GM12878 (cell line): Measurements from ENCODE around the gene MANEAL. TPM values are rescaled to one million over a fixed set of nuclear protein-coding genes. Genes with fewer than 3 reads are reported as not detected.
A peak's percentile ranks its signal among the peaks of the same experiment; 100 is the strongest.

Experiments
- ATF7 ChIP-seq: fragments of 450-650 bp; IDR thresholded peaks from 2 replicates; pipeline ENCODE4 v1.6.1; 2016; ENCODE audit warnings: low read depth, mild to moderate bottlenecking
- BHLHE40 ChIP-seq, 2 experiments: fragments of 450-650 bp in 1 of 2; IDR thresholded peaks; 2 replicates each; pipeline ENCODE4 v1.6.1; 2011 to 2017; ENCODE audit warnings: low read depth in 2 of 2, borderline replicate concordance in 1 of 2, improper control_type of control experiment in 1 of 2, low read length in 1 of 2, mild to moderate bottlenecking in 1 of 2
- CHD2 ChIP-seq: IDR thresholded peaks from 2 replicates; pipeline ENCODE4 v1.6.1; 2011; ENCODE audit warnings: low read depth, low read length, improper control_type of control experiment, borderline replicate concordance
- ETV6 ChIP-seq, 2 experiments: fragments of 450-650 bp in 1 of 2; IDR thresholded peaks in 1 of 2; conservative IDR thresholded peaks in 1 of 2; 2 replicates each; pipeline ENCODE4 v1.6.1; 2014; ENCODE audit warnings: antibody characterized with exemption in 1 of 2, borderline replicate concordance in 1 of 2, low read depth in 1 of 2, mild to moderate bottlenecking in 1 of 2, moderate library complexity in 1 of 2
- EZH2 ChIP-seq: IDR thresholded peaks from 2 replicates; pipeline ENCODE4 v1.6.1; 2012; ENCODE audit warnings: low read depth, mild to moderate bottlenecking, control low read depth, inconsistent platforms, low read length, borderline replicate concordance; ENCODE audit not compliant: control insufficient read depth
- HSF1 ChIP-seq: fragments of 150-350 bp; IDR thresholded peaks from 2 replicates; pipeline ENCODE4 v1.6.1; 2014; ENCODE audit warnings: mild to moderate bottlenecking, low read depth, low read length
- MAX ChIP-seq: IDR thresholded peaks from 2 replicates; pipeline ENCODE4 v1.6.1; 2012; ENCODE audit warnings: low read depth, low read length, improper control_type of control experiment
- NFIC ChIP-seq: IDR thresholded peaks from 2 replicates; pipeline ENCODE4 v1.6.1; 2012; ENCODE audit warnings: low read depth, mild to moderate bottlenecking, inconsistent platforms, low read length, moderate library complexity
- USF2 ChIP-seq: IDR thresholded peaks from 2 replicates; pipeline ENCODE4 v1.6.1; 2011; ENCODE audit warnings: low read depth, low read length, improper control_type of control experiment, borderline replicate concordance
- WRNIP1 ChIP-seq: IDR thresholded peaks from 2 replicates; pipeline ENCODE4 v1.6.1; 2011; ENCODE audit warnings: low read depth, low read length, improper control_type of control experiment, borderline replicate concordance
- ZBTB40 ChIP-seq: fragments of 450-650 bp; IDR thresholded peaks from 2 replicates; pipeline ENCODE4 v1.6.1; 2016; ENCODE audit warnings: mild to moderate bottlenecking, moderate library complexity, borderline replicate concordance
- ZNF24 ChIP-seq: fragments of 450-650 bp; IDR thresholded peaks from 2 replicates; pipeline ENCODE4 v1.6.1; 2017; ENCODE audit warnings: antibody characterized with exemption, mild to moderate bottlenecking
- ZNF384 ChIP-seq: IDR thresholded peaks from 2 replicates; pipeline ENCODE4 v1.6.1; 2012; ENCODE audit warnings: low read depth, mild to moderate bottlenecking, low read length, improper control_type of control experiment, borderline replicate concordance
- polyA plus RNA-seq, 11 experiments: library from polyadenylated mRNA; depleted of rRNA in 4 of 11; unstranded in 6 of 11; stranded (reverse) in 5 of 11; fragments of >200 nt; fragmentation: Nextera tagmentation in 4 of 11; fragmentation: Illumina TruSeq in 1 of 11; extraction: Ambion mirVana in 4 of 11; extraction: Trizol in 1 of 11; gene quantifications; 1 replicate in 1 of 11; 2 replicates in 10 of 11; pipeline versions ENCODE4 v1.2.1 to v1.2.3, GENCODE V29; 2011 to 2016; ENCODE audit warnings: inconsistent platforms in 2 of 11, missing spikeins in 2 of 11, low read depth in 1 of 11
- total RNA-seq, 4 experiments: library from RNA; depleted of rRNA in 3 of 4; stranded (reverse); fragments of >200 nt in 3 of 4; fragmentation: Illumina TruSeq in 1 of 4; extraction: Trizol in 1 of 4; gene quantifications; 2 replicates each; pipeline versions ENCODE4 v1.2.1 to v1.2.3, GENCODE V29; 2013 to 2021
- TF ChIP-seq, protein P1 (sequence below): fragments of 450-650 bp; IDR thresholded peaks from 2 replicates; pipeline ENCODE4 v1.6.1; 2017; ENCODE audit warnings: low read depth, mild to moderate bottlenecking, moderate library complexity
- TF ChIP-seq, protein P2 (sequence below): IDR thresholded peaks from 2 replicates; pipeline ENCODE4 v1.6.1; 2011; ENCODE audit warnings: borderline replicate concordance, low read depth, mild to moderate bottlenecking, moderate library complexity, low read length; ENCODE audit not compliant: insufficient read depth, poor library complexity, severe bottlenecking

MANEAL gene
- total and polyA plus RNA-seq, 10 of the 15 experiments (the other 5 are each of a cell fraction or from before 2014, with no cell fraction given): 0.83 to 11.1 (median 5.7) TPM

GRCh38 chr1:37807555-37808368 lies 14.1 kb downstream of the MANEAL start, which contains the start of the genes C1orf122 and YRDC (continued):
- TF ChIP-seq ZBTB40: peak; percentile 88
- TF ChIP-seq EZH2: no peak
- TF ChIP-seq CHD2: no peak
- no peak for TF ChIP-seq ETV6 (conservative IDR thresholded peaks at IDR 0.05 in 1 of 2, IDR thresholded peaks at IDR 0.05 in 1 of 2; ENCODE audit: borderline replicate concordance in 1 of 2, low read depth in 1 of 2)
- no peak for TF ChIP-seq HSF1
- TF ChIP-seq NFIC: no peak
- TF ChIP-seq WRNIP1: no peak
- TF ChIP-seq ZNF384: no peak
- no peak for TF ChIP-seq ATF7
- TF ChIP-seq BHLHE40 (IDR thresholded peaks at IDR 0.05; ENCODE audit: borderline replicate concordance in 1 of 2, low read depth in 2 of 2, low read length in 1 of 2): peak; percentile 6 to 30; a peak in 2 of 4 replicates
- TF ChIP-seq, protein P1, sequence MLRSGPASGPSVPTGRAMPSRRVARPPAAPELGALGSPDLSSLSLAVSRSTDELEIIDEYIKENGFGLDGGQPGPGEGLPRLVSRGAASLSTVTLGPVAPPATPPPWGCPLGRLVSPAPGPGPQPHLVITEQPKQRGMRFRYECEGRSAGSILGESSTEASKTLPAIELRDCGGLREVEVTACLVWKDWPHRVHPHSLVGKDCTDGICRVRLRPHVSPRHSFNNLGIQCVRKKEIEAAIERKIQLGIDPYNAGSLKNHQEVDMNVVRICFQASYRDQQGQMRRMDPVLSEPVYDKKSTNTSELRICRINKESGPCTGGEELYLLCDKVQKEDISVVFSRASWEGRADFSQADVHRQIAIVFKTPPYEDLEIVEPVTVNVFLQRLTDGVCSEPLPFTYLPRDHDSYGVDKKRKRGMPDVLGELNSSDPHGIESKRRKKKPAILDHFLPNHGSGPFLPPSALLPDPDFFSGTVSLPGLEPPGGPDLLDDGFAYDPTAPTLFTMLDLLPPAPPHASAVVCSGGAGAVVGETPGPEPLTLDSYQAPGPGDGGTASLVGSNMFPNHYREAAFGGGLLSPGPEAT: peak; percentile 66
- peak; percentile 53; the same call in 1 of the 2 replicates for TF ChIP-seq MAX
- no peak for TF ChIP-seq ZNF24
- TF ChIP-seq, protein P2, sequence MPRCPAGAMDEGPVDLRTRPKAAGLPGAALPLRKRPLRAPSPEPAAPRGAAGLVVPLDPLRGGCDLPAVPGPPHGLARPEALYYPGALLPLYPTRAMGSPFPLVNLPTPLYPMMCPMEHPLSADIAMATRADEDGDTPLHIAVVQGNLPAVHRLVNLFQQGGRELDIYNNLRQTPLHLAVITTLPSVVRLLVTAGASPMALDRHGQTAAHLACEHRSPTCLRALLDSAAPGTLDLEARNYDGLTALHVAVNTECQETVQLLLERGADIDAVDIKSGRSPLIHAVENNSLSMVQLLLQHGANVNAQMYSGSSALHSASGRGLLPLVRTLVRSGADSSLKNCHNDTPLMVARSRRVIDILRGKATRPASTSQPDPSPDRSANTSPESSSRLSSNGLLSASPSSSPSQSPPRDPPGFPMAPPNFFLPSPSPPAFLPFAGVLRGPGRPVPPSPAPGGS: no peak
- no peak for TF ChIP-seq USF2
